NB4 (cell line): Measurements from ENCODE around the gene SLC12A2.

Experiments used
- POLR2A ChIP-seq: IDR thresholded peaks from 2 replicates; pipeline ENCODE4 v1.6.1; 2011; ENCODE audit warnings: mild to moderate bottlenecking; ENCODE audit not compliant: insufficient read length; ENCODE audit errors: extremely low read depth
- TF ChIP-seq, protein P1 (sequence below): IDR thresholded peaks from one replicate; pipeline ENCODE4 v1.5.1; 2012; ENCODE audit warnings: low read depth, low read length

DNA sequence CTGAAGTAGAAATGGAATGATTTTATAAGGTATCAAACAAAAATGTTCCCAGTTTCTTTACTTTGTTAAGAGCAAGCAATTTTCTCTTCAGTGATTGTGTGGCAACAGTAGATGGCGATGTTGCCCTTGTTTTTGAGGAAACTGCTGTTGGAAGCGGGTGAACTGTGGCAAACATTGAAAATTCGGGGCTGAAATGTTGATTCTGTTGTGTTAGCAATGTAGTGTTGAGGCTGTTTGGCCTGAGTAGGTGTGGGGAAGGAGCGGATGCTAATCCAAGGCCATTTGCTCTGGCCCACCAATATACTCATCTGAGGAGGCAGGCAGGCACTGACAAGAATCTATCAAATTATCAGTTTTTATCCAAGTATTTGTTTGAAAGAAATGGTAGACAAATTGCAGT, 129.8 kb downstream of the SLC12A2 start:
- TF ChIP-seq, protein P1, sequence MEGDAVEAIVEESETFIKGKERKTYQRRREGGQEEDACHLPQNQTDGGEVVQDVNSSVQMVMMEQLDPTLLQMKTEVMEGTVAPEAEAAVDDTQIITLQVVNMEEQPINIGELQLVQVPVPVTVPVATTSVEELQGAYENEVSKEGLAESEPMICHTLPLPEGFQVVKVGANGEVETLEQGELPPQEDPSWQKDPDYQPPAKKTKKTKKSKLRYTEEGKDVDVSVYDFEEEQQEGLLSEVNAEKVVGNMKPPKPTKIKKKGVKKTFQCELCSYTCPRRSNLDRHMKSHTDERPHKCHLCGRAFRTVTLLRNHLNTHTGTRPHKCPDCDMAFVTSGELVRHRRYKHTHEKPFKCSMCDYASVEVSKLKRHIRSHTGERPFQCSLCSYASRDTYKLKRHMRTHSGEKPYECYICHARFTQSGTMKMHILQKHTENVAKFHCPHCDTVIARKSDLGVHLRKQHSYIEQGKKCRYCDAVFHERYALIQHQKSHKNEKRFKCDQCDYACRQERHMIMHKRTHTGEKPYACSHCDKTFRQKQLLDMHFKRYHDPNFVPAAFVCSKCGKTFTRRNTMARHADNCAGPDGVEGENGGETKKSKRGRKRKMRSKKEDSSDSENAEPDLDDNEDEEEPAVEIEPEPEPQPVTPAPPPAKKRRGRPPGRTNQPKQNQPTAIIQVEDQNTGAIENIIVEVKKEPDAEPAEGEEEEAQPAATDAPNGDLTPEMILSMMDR: peak; percentile 49
- no peak for TF ChIP-seq POLR2A
